HCT116 (cell line): ENCODE data around the gene PITPNM1. TPM values are rescaled to one million over a fixed set of nuclear protein-coding genes. Genes with fewer than 3 reads are reported as not detected.
"Not testable (repeated sequence)": the region's sequence is repeated elsewhere in the genome, so short reads cannot be mapped to it uniquely, and the experiment has no call there.

ENCODE experiments used
- ATAC-seq: fragments of 200-7000 bp; cut with Tn5 transposase; 2 replicates; pipeline ENCODE4 v1.9.1; 2020; ENCODE audit warnings: mild to moderate bottlenecking, moderate library complexity
- BruUV-seq: library from RNA; stranded (reverse); fragments of 400-500 nt; replicated peaks from 2 replicates; lab custom pipeline; 2021; lab: Mats Ljungman, UMichigan
- CTCF ChIA-PET: fragments of 300-600 bp; sonication (Branson Sonifier 250); formaldehyde crosslinking; loops from one replicate; lab custom pipeline; 2021; ENCODE audit warnings: antibody characterized with exemption; lab: Charles Lee
- POLR2A ChIA-PET: fragments of 300-600, 350-600 bp; sonication (Branson Sonifier 250); formaldehyde crosslinking; loops from one replicate; lab custom pipeline; 2021; ENCODE audit warnings: antibody characterized with exemption; lab: Charles Lee
- RAD21 ChIA-PET, 2 experiments: fragments of 300-600 bp; sonication (Branson Sonifier 250); formaldehyde crosslinking; loops; one replicate each; lab custom pipeline; 2023; ENCODE audit warnings: low total read pairs in 2 of 2; ENCODE audit not compliant: uncharacterized antibody in 2 of 2, unreplicated experiment in 2 of 2, low non-redundant PET in 1 of 2; lab: Charles Lee
- DNase-seq: peaks from one replicate; pipeline ENCODE4 v3.0.0-alpha.2; 2010; ENCODE audit warnings: low read depth, low spot score
- H2AFZ ChIP-seq: fragments of 200-600 bp; shearing (Covaris generic), sonication (generic); 2 replicates; pipeline ENCODE4 v1.6.1; 2017; ENCODE audit warnings: low read depth, mixed run types, mixed read lengths, antibody characterized with exemption, low read length; ENCODE audit not compliant: poor library complexity, severe bottlenecking
- H3K27ac ChIP-seq: 2 replicates; pipeline ENCODE4 v1.5.1; 2012; ENCODE audit warnings: low read depth, low read length
- H3K27me3 ChIP-seq: fragments of 200-600 bp; sonication (generic); 2 replicates; pipeline ENCODE4 v1.6.1; 2016; ENCODE audit warnings: mixed run types, low read length, mixed read lengths; ENCODE audit not compliant: insufficient read depth
- H3K36me3 ChIP-seq, 2 experiments: fragments of 200-500 bp in 1 of 2; fragments of 200-600 bp in 1 of 2; sonication (Bioruptor generic) in 1 of 2; sonication (generic) in 1 of 2; 2 replicates each; pipeline versions ENCODE4 v1.5.1 to v1.6.1; 2014 to 2016; ENCODE audit warnings: low read length in 2 of 2, inconsistent platforms in 1 of 2, mixed read lengths in 1 of 2, mixed run types in 1 of 2; ENCODE audit not compliant: insufficient read depth in 2 of 2, control insufficient read depth in 1 of 2
- H3K4me1 ChIP-seq, 2 experiments: fragments of 200-600 bp in 1 of 2; sonication (generic) in 1 of 2; 2 replicates each; pipeline versions ENCODE4 v1.5.1 to v1.6.1; 2012 to 2017; ENCODE audit warnings: low read length in 2 of 2, inconsistent platforms in 1 of 2, mild to moderate bottlenecking in 1 of 2, mixed read lengths in 1 of 2, mixed run types in 1 of 2, moderate library complexity in 1 of 2; ENCODE audit not compliant: insufficient read depth in 2 of 2, control insufficient read depth in 1 of 2
- H3K4me2 ChIP-seq: fragments of 200-600 bp; sonication (generic); 2 replicates; pipeline ENCODE4 v1.6.1; 2017; ENCODE audit warnings: mixed run types, low read length, mixed read lengths
- H3K4me3 ChIP-seq, 2 experiments: fragments of 200-600 bp in 1 of 2; sonication (generic) in 1 of 2; replicated peaks in 1 of 2; 2 replicates each; pipeline ENCODE4 v1.5.1; 2011 to 2016; ENCODE audit warnings: low read length in 2 of 2, control low read depth in 1 of 2, low read depth in 1 of 2, mild to moderate bottlenecking in 1 of 2, mixed read lengths in 1 of 2, mixed run types in 1 of 2
- H3K79me2 ChIP-seq: fragments of 200-600 bp; sonication (generic); 2 replicates; pipeline ENCODE4 v1.6.1; 2017; ENCODE audit warnings: mild to moderate bottlenecking, mixed run types, low read length, moderate library complexity, mixed read lengths; ENCODE audit not compliant: insufficient read depth
- H3K9ac ChIP-seq: fragments of 200-600 bp; sonication (generic); 2 replicates; pipeline ENCODE4 v1.6.1; 2016; ENCODE audit warnings: low read length, mixed read lengths
- H3K9me2 ChIP-seq: fragments of 200-600 bp; sonication (generic), shearing (Covaris generic); 2 replicates; pipeline ENCODE4 v1.6.1; 2017; ENCODE audit warnings: mixed run types, mild to moderate bottlenecking, moderate library complexity; ENCODE audit not compliant: insufficient read depth
- H3K9me3 ChIP-seq, 2 experiments: fragments of 200-500 bp in 1 of 2; fragments of 200-600 bp in 1 of 2; sonication (Bioruptor generic) in 1 of 2; sonication (generic) in 1 of 2; 2 replicates each; pipeline ENCODE4 v1.6.1; 2014 to 2017; ENCODE audit warnings: low read length in 2 of 2, mixed read lengths in 2 of 2, inconsistent platforms in 1 of 2, low read depth in 1 of 2, mild to moderate bottlenecking in 1 of 2, mixed run types in 1 of 2, moderate library complexity in 1 of 2; ENCODE audit not compliant: control insufficient read depth in 1 of 2, insufficient read depth in 1 of 2
- H4K20me1 ChIP-seq: fragments of 200-600 bp; sonication (generic), shearing (Covaris generic); 2 replicates; pipeline ENCODE4 v1.6.1; 2017; ENCODE audit warnings: mixed run types, mild to moderate bottlenecking, moderate library complexity; ENCODE audit not compliant: insufficient read depth
- CEBPB ChIP-seq: IDR thresholded peaks from 2 replicates; pipeline ENCODE4 v1.6.1; 2012; ENCODE audit warnings: low read depth
- POLR2AphosphoS5 ChIP-seq: IDR thresholded peaks from 2 replicates; pipeline ENCODE4 v1.6.1; 2011; ENCODE audit warnings: mild to moderate bottlenecking, low read depth, low read length, moderate library complexity
- intact Hi-C: fragments of 100-400 bp; cut with micrococcal nuclease; formaldehyde crosslinking; loops from 2 replicates; pipeline ENCODE4 v1.10.0; 2022
- total RNA-seq: library from RNA; stranded (reverse); gene quantifications from one replicate; pipeline ENCODE4 v1.2.1, GENCODE V29; 2021; ENCODE audit not compliant: unreplicated experiment

Gene PITPNM1
- total RNA-seq, 1 experiment from 2014 or later = 79.5 TPM

- H3K4me1 ChIP-seq = peaks cover 35 to 59% of the 10 kb centered on the region in 2 experiments
- peak overlapping the region; percentile 100 for H3K4me2 ChIP-seq
- DNase-seq = no peak
- no peak for ATAC-seq
- ChIA-PET POLR2A (interaction anchor here (1.0 kb wide), 1 partner anchor 8 kb away, joined by 3 read pairs; no protein-coding TSS in a partner anchor), RAD21 (no interaction called here), CTCF (interaction anchor here (1.5 kb wide), 1 partner anchor 27 kb away, joined by 3 read pairs; no protein-coding TSS in a partner anchor)
- no peak for TF ChIP-seq CEBPB
- H2AFZ ChIP-seq = no peak overlapping the region
- no peaks in the 10 kb centered on the region for H4K20me1 ChIP-seq
- H3K4me3 ChIP-seq = no peak overlapping the region
- intact Hi-C loops = loop anchor here (5.0 kb wide), 1 partner anchor 114 kb away; the partner anchor contains the start of gene POLD4
- H3K9me2 ChIP-seq = no peaks in the 10 kb centered on the region
- peak overlapping the region; percentile 98 for H3K27ac ChIP-seq
- H3K36me3 ChIP-seq = no peaks in the 10 kb centered on the region
- H3K79me2 ChIP-seq = peaks cover 15% of the 10 kb centered on the region; the same call in 1 of the 2 replicates
- H3K9ac ChIP-seq = no peak overlapping the region
- H3K9me3 ChIP-seq = no peaks in the 10 kb centered on the region
- no TSS peak for BruUV-seq
- no peaks in the 10 kb centered on the region for H3K27me3 ChIP-seq
Observed at GRCh38 chr11:67466367-67466766, 38.8 kb downstream of the PITPNM1 start.

DNA sequence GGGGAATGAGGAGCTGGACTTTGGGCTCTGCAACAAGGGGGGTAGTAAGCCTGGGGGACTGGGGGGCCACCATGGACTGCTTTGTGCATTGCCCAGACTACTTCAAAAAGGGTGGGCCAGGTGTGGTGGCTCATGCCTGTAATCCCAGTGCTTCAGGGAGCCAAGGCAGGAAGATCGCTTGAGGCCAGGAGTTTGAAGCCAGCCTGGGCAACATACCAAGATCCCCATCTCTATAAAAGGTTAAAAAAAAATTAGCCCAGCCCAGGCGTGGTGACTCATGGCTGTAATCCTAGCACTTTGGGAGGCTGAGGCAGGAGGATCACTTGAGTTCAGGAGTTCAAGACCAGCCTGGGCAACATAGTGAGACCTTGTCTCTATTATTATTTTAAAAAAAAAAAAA is 39.6 kb downstream of the PITPNM1 start:
- POLR2A ChIA-PET = interaction anchor here (1.0 kb wide), 1 partner anchor 8 kb away, joined by 3 read pairs; no protein-coding TSS in a partner anchor
- RAD21 ChIA-PET = interaction anchor here in 1 of 2 experiments (0.6 kb wide), 1 partner anchor 74 kb away, joined by 3 read pairs; the partner anchor contains the start of gene RAD9A
- Histone ChIP-seq H3K4me2 (peak overlapping the region; percentile 100), H3K79me2 (peaks cover 15% of the 10 kb centered on the region; the same call in 1 of the 2 replicates), H3K27ac (peak overlapping the region; percentile 98), H3K4me1 (peaks cover 35 to 59% of the 10 kb centered on the region in 2 experiments), H3K4me3 (peak overlapping the region; percentile 87 to 96), H3K9ac (peak overlapping the region; percentile 97)
- H3K27me3 ChIP-seq, H3K36me3 ChIP-seq, BruUV-seq, H4K20me1 ChIP-seq, DNase-seq, H3K9me3 ChIP-seq, CTCF ChIA-PET, H2AFZ ChIP-seq, H3K9me2 ChIP-seq, ATAC-seq: not testable (repeated sequence)
- TF ChIP-seq POLR2AphosphoS5 = peak; percentile 51; the same call in 1 of the 2 replicates
- intact Hi-C loops = loop anchor here (2.0 to 5.0 kb wide), 2 partner anchors 37 to 113 kb away; partner anchors contain the start of genes POLD4 and RPS6KB2
